Loucy (cell line): ENCODE data around the gene APOOL.
"Not testable (repeated sequence)": the region's sequence is repeated elsewhere in the genome, so short reads cannot be mapped to it uniquely, and the experiment has no call there.

Experiments used
- H2AFZ ChIP-seq: fragments of 200-600 bp; sonication (generic); 2 replicates; pipeline ENCODE4 v1.6.0; 2016; ENCODE audit warnings: antibody characterized with exemption, mild to moderate bottlenecking, low read length, moderate library complexity
- H3F3A ChIP-seq: fragments of 200-600 bp; 2 replicates; pipeline ENCODE4 v1.6.0; 2016; ENCODE audit warnings: antibody characterized with exemption, low read depth, mild to moderate bottlenecking
- H3K27me3 ChIP-seq: fragments of 200-600 bp; sonication (generic); 2 replicates; pipeline ENCODE4 v1.6.1; 2014; ENCODE audit warnings: low read length, mild to moderate bottlenecking; ENCODE audit not compliant: insufficient read depth, poor library complexity, severe bottlenecking
- H3K36me3 ChIP-seq: fragments of 200-600 bp; sonication (generic); 2 replicates; pipeline ENCODE4 v1.6.1; 2016; ENCODE audit warnings: low read length; ENCODE audit not compliant: insufficient read depth
- H3K4me1 ChIP-seq: fragments of 200-600 bp; sonication (generic); 2 replicates; pipeline ENCODE4 v1.5.1; 2014; ENCODE audit warnings: low read length, mild to moderate bottlenecking; ENCODE audit not compliant: insufficient read depth, poor library complexity, severe bottlenecking
- H3K4me2 ChIP-seq: fragments of 200-600 bp; sonication (generic); 2 replicates; pipeline ENCODE4 v1.6.0; 2014; ENCODE audit warnings: antibody characterized with exemption, low read length, low read depth, mild to moderate bottlenecking; ENCODE audit not compliant: poor library complexity, severe bottlenecking
- H3K4me3 ChIP-seq: fragments of 200-600 bp; sonication (generic); 2 replicates; pipeline ENCODE4 v1.5.1; 2014; ENCODE audit warnings: low read length, mild to moderate bottlenecking, mixed read lengths; ENCODE audit not compliant: poor library complexity, severe bottlenecking
- H3K79me2 ChIP-seq: fragments of 200-600 bp; sonication (generic); 2 replicates; pipeline ENCODE4 v1.6.1; 2014; ENCODE audit warnings: low read length; ENCODE audit not compliant: insufficient read depth
- H3K9ac ChIP-seq: fragments of 200-600 bp; sonication (generic); 2 replicates; pipeline ENCODE4 v1.6.0; 2014; ENCODE audit warnings: mild to moderate bottlenecking, low read depth, low read length, moderate library complexity; ENCODE audit not compliant: poor library complexity, severe bottlenecking
- H3K9me2 ChIP-seq: fragments of 200-600 bp; sonication (generic); replicated peaks from 2 replicates; pipeline ENCODE4 v1.6.1; 2016; ENCODE audit warnings: low read depth, low read length, mixed read lengths
- H3K9me3 ChIP-seq: fragments of 200-600 bp; sonication (generic); 2 replicates; pipeline ENCODE4 v1.6.1; 2014; ENCODE audit warnings: mild to moderate bottlenecking, antibody characterized with exemption, low read length, low read depth; ENCODE audit not compliant: insufficient read depth
- H4K20me1 ChIP-seq: fragments of 200-600 bp; sonication (generic); 2 replicates; pipeline ENCODE4 v1.6.0; 2014; ENCODE audit warnings: antibody characterized with exemption, low read length, mild to moderate bottlenecking; ENCODE audit not compliant: insufficient read depth, poor library complexity, severe bottlenecking
- EZH2phosphoT487 ChIP-seq: fragments of 200-600 bp; IDR thresholded peaks from 2 replicates; pipeline ENCODE4 v1.6.1; 2018; ENCODE audit warnings: antibody characterized with exemption, mild to moderate bottlenecking, moderate library complexity, borderline replicate concordance
- TF ChIP-seq, protein P1 (sequence below): fragments of 200-600 bp; sonication (generic); conservative IDR thresholded peaks from 2 replicates; pipeline ENCODE4 v1.5.1; 2014; ENCODE audit warnings: mild to moderate bottlenecking, antibody characterized with exemption, low read length

Gene APOOL, protein sequence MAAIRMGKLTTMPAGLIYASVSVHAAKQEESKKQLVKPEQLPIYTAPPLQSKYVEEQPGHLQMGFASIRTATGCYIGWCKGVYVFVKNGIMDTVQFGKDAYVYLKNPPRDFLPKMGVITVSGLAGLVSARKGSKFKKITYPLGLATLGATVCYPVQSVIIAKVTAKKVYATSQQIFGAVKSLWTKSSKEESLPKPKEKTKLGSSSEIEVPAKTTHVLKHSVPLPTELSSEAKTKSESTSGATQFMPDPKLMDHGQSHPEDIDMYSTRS

DNA sequence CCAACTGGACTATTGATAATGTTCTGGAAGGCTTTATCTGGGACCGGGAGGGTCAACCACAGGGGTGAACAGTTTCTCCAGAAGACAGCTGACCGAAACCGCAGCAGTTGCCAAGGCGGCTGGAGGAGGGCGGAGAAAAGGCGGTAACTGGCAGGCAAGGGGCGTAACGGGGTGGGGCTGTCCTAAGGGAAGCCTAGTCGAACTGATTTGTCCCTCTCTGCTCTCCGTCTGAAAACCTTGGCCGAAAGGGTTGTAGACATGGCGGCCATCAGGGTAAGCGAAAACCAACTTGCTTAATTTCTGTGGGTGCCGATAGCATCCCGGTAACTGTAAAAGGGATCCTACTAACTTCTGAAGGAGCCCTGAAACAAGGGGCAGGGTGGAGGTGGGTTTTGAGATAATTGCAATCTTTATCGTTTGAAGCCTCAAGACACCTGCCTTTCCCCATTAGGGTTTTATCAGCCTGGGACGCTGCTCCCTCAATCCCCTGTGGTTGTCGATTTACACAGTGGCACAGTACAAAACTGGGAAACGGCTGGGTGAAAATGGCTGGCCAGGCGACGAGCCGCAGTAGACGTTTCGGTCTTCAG lies at the start of gene APOOL:
APOOL (plus strand) TSS at position 223 of the 590 bp plus-strand sequence; CDS start at position 259, 36 bp downstream.
- H3K4me2 ChIP-seq = peak within 1 kb of the TSS; percentile 79
- H3K9ac ChIP-seq = peak within 1 kb of the TSS; percentile 83
- H2AFZ ChIP-seq = peak within 1 kb of the TSS; percentile 86

DNA sequence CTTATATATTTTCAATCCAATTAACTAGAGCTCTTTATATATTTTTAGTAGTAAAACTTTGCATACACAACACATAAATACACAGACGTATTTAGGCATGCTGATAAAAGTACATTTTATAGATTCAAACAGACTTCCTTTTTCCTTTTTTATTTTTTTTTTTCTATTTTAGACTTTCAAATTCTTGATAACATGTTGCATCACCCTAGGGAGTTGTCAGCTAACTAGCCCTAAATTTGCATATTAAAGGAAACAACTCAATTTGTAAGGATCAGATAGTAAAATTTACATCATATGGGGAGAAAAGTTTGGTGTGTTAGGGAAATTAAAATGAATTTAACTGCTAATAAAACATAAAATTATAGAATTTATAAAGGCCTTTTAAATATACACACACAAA lies 47.4 kb upstream of the APOOL start:
- Histone ChIP-seq H3K4me1 (no peaks in the 10 kb centered on the region), H3K9me3 (no peaks in the 10 kb centered on the region), H3K4me3 (no peak overlapping the region), H4K20me1 (no peaks in the 10 kb centered on the region), H2AFZ (no peak overlapping the region), H3K27me3 (no peaks in the 10 kb centered on the region), H3K9ac (no peak overlapping the region), H3F3A (no peaks in the 10 kb centered on the region), H3K36me3 (no peaks in the 10 kb centered on the region), H3K4me2 (no peak overlapping the region), H3K79me2 (no peaks in the 10 kb centered on the region), H3K9me2 (no peaks in the 10 kb centered on the region)
- TF ChIP-seq EZH2phosphoT487 = no peak
- TF ChIP-seq, protein P1, sequence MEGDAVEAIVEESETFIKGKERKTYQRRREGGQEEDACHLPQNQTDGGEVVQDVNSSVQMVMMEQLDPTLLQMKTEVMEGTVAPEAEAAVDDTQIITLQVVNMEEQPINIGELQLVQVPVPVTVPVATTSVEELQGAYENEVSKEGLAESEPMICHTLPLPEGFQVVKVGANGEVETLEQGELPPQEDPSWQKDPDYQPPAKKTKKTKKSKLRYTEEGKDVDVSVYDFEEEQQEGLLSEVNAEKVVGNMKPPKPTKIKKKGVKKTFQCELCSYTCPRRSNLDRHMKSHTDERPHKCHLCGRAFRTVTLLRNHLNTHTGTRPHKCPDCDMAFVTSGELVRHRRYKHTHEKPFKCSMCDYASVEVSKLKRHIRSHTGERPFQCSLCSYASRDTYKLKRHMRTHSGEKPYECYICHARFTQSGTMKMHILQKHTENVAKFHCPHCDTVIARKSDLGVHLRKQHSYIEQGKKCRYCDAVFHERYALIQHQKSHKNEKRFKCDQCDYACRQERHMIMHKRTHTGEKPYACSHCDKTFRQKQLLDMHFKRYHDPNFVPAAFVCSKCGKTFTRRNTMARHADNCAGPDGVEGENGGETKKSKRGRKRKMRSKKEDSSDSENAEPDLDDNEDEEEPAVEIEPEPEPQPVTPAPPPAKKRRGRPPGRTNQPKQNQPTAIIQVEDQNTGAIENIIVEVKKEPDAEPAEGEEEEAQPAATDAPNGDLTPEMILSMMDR = no peak

More for the DNA sequence above, at the start of gene APOOL:
- Histone ChIP-seq H4K20me1 (no peaks in the 10 kb centered on the region), H3K36me3 (no peaks in the 10 kb centered on the region), H3F3A (no peaks in the 10 kb centered on the region), H3K79me2 (peaks cover 9% of the 10 kb centered on the region; the same call in 1 of the 2 replicates), H3K9me2 (no peaks in the 10 kb centered on the region), H3K4me3 (peak within 1 kb of the TSS; percentile 83), H3K9me3 (no peaks in the 10 kb centered on the region), H3K4me1 (peaks cover 3% of the 10 kb centered on the region), H3K27me3 (no peaks in the 10 kb centered on the region)
- no peak for TF ChIP-seq EZH2phosphoT487

DNA sequence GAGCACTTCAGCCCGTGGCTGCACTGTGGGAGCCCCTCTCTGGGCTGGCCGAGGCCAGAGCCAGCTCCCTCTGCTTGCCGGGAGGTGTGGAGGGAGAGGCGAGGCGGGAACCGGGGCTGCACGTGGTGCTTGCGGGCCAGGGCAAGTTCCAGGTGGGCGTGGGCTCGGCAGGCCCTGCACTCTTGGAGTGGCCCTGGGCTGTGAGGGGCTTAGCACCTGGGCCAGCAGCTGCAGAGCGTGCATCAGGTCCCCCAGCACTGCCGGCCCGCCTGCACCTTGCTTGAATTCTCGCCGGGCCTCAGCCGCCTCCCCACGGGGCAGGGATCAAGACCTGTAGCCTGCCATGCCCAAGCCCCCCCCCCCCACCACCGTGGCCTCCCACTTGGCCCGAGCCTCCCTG lies 28.9 kb upstream of the APOOL start:
- TF ChIP-seq EZH2phosphoT487 = no peak
- TF ChIP-seq, protein P1 = no peak
- Histone ChIP-seq H3K4me3 (no peak overlapping the region), H3K9me2 (no peaks in the 10 kb centered on the region), H3K27me3 (no peaks in the 10 kb centered on the region), H4K20me1 (no peaks in the 10 kb centered on the region), H3K4me2 (no peak overlapping the region), H3K36me3 (no peaks in the 10 kb centered on the region), H3F3A (no peaks in the 10 kb centered on the region), H3K9me3 (no peaks in the 10 kb centered on the region), H3K9ac (no peak overlapping the region), H3K4me1 (no peaks in the 10 kb centered on the region), H3K79me2 (no peaks in the 10 kb centered on the region), H2AFZ (no peak overlapping the region)

DNA sequence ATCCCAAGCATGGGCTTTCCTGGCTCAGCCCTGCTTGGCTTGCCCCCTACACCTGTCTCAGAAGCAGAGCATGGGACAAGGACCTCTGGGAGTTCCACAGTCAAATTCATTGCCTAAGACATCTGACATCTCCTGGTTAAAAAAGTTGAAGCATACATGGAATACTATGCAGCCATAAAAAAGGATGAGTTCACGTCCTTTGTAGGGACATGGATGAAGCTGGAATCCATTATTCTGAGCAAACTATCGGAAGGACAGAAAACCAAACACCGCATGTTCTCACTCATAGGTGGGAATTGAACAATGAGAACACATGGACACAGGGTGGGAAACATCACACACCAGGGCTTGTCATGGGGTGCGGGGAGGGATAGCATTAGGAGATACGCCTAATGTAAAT lies 11.9 kb upstream of the APOOL start:
- not testable (repeated sequence) for H3K79me2 ChIP-seq, H2AFZ ChIP-seq, H3K27me3 ChIP-seq, H3K4me3 ChIP-seq, H3F3A ChIP-seq, H3K36me3 ChIP-seq, H3K9ac ChIP-seq, H3K9me2 ChIP-seq, H3K4me2 ChIP-seq, H4K20me1 ChIP-seq, H3K9me3 ChIP-seq, H3K4me1 ChIP-seq
